Ishikawa (cell line): ENCODE measurements around the gene NFYC.

Experiments used
- CEBPB ChIP-seq: IDR thresholded peaks from 2 replicates; pipeline ENCODE4 v1.6.1; 2012
- CREB1 ChIP-seq: IDR thresholded peaks from 2 replicates; pipeline ENCODE4 v1.6.1; 2012; ENCODE audit warnings: low read depth
- EGR1 ChIP-seq: IDR thresholded peaks from 2 replicates; pipeline ENCODE4 v1.6.1; 2012
- EP300 ChIP-seq: IDR thresholded peaks from 2 replicates; pipeline ENCODE4 v1.6.1; 2012; ENCODE audit warnings: borderline replicate concordance
- RAD21 ChIP-seq: IDR thresholded peaks from 2 replicates; pipeline ENCODE4 v1.6.1; 2012; ENCODE audit warnings: low read depth
- TAF1 ChIP-seq: IDR thresholded peaks from 2 replicates; pipeline ENCODE4 v1.6.1; 2012; ENCODE audit warnings: low read depth, mild to moderate bottlenecking
- TCF12 ChIP-seq: IDR thresholded peaks from 2 replicates; pipeline ENCODE4 v1.6.1; 2012; ENCODE audit warnings: low read depth
- TEAD4 ChIP-seq: IDR thresholded peaks from 2 replicates; pipeline ENCODE4 v1.6.1; 2012
- YY1 ChIP-seq: IDR thresholded peaks from 2 replicates; pipeline ENCODE4 v1.6.1; 2012; ENCODE audit warnings: low read depth
- ZBTB7A ChIP-seq: IDR thresholded peaks from 2 replicates; pipeline ENCODE4 v1.6.1; 2012; ENCODE audit warnings: low read depth
- TF ChIP-seq, protein P1 (sequence below): IDR thresholded peaks from 2 replicates; pipeline ENCODE4 v1.6.1; 2012
- TF ChIP-seq, protein P2 (sequence below): IDR thresholded peaks from 2 replicates; pipeline ENCODE4 v1.6.1; 2012
- TF ChIP-seq, protein P3 (sequence below): IDR thresholded peaks from 2 replicates; pipeline ENCODE4 v1.6.1; 2012; ENCODE audit warnings: low read depth, mild to moderate bottlenecking

DNA sequence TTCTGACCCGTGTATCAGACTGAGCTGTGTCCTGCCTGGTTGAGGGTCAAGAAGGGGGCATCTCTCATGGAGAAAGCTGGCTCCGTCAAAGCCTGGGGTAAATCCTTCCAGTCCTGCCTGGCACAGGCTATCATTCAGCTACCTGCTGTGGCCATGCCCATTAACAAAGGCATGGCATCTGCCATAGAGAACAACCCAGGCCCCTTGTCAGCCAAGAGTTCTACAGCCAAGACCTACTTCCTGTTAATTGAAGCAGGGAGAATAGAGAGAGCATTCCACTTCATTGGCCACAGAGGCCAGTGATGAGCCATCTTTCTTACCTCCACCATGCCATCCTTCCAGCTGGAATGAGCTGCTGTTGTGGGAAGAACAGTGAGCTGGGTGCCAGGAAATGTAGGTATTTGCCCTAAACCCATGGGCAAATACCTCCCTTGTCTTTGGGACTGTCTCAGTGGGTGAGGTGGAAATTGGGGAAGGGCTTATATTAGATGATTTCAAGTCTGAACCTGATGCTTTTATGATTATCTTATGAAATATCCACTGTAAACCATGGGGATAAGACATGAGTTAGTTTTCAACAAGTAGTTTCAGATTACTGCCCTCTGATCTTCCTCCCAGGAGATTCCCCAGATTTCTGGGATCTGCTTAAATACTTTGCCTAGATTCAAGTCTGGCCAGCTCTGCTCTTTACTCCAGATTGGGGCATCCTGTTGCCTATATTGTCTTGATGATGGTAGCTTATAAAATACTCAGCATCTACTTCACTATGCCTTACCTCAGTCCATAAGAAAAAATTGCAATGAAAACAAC is 80.8 kb downstream of the NFYC start:
- TF ChIP-seq YY1 (no peak), TEAD4 (no peak), EGR1 (no peak), ZBTB7A (no peak), EP300 (no peak), TCF12 (no peak), CEBPB (no peak), RAD21 (no peak), CREB1 (no peak), TAF1 (no peak)
- TF ChIP-seq, protein P1, sequence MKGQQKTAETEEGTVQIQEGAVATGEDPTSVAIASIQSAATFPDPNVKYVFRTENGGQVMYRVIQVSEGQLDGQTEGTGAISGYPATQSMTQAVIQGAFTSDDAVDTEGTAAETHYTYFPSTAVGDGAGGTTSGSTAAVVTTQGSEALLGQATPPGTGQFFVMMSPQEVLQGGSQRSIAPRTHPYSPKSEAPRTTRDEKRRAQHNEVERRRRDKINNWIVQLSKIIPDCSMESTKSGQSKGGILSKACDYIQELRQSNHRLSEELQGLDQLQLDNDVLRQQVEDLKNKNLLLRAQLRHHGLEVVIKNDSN = no peak
- TF ChIP-seq, protein P2, sequence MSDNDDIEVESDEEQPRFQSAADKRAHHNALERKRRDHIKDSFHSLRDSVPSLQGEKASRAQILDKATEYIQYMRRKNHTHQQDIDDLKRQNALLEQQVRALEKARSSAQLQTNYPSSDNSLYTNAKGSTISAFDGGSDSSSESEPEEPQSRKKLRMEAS = no peak
- TF ChIP-seq, protein P3, sequence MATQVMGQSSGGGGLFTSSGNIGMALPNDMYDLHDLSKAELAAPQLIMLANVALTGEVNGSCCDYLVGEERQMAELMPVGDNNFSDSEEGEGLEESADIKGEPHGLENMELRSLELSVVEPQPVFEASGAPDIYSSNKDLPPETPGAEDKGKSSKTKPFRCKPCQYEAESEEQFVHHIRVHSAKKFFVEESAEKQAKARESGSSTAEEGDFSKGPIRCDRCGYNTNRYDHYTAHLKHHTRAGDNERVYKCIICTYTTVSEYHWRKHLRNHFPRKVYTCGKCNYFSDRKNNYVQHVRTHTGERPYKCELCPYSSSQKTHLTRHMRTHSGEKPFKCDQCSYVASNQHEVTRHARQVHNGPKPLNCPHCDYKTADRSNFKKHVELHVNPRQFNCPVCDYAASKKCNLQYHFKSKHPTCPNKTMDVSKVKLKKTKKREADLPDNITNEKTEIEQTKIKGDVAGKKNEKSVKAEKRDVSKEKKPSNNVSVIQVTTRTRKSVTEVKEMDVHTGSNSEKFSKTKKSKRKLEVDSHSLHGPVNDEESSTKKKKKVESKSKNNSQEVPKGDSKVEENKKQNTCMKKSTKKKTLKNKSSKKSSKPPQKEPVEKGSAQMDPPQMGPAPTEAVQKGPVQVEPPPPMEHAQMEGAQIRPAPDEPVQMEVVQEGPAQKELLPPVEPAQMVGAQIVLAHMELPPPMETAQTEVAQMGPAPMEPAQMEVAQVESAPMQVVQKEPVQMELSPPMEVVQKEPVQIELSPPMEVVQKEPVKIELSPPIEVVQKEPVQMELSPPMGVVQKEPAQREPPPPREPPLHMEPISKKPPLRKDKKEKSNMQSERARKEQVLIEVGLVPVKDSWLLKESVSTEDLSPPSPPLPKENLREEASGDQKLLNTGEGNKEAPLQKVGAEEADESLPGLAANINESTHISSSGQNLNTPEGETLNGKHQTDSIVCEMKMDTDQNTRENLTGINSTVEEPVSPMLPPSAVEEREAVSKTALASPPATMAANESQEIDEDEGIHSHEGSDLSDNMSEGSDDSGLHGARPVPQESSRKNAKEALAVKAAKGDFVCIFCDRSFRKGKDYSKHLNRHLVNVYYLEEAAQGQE = no peak
